H9 (cell line): ENCODE results near the gene CCBE1. TPM values are rescaled to one million over a fixed set of nuclear protein-coding genes. Genes with fewer than 3 reads are reported as not detected.

Source experiments
- DNase-seq: peaks from one replicate; pipeline ENCODE4 v3.0.0-alpha.2; 2017
- H2AFZ ChIP-seq: one replicate; pipeline ENCODE4 v1.6.1; 2013; ENCODE audit warnings: mild to moderate bottlenecking, low read length, control low read depth, moderate library complexity
- H2AK5ac ChIP-seq: 2 replicates; pipeline ENCODE4 v1.6.1; 2013; ENCODE audit warnings: low read length, control low read depth, mixed read lengths; ENCODE audit not compliant: insufficient read length
- H2BK120ac ChIP-seq: one replicate; pipeline ENCODE4 v1.6.1; 2013; ENCODE audit warnings: low read depth, mild to moderate bottlenecking, low read length, control low read depth, inconsistent platforms; ENCODE audit not compliant: poor library complexity, severe bottlenecking
- H2BK12ac ChIP-seq: 2 replicates; pipeline ENCODE4 v1.6.1; 2013; ENCODE audit warnings: low read length, control low read depth, mixed read lengths, low read depth; ENCODE audit not compliant: insufficient read length
- H2BK15ac ChIP-seq: 2 replicates; pipeline ENCODE4 v1.6.1; 2013; ENCODE audit warnings: low read depth, low read length, control low read depth
- H2BK20ac ChIP-seq: one replicate; pipeline ENCODE4 v1.6.1; 2013; ENCODE audit warnings: low read depth, mild to moderate bottlenecking, low read length, control low read depth, inconsistent platforms; ENCODE audit not compliant: poor library complexity, severe bottlenecking
- H2BK5ac ChIP-seq: 2 replicates; pipeline ENCODE4 v1.6.1; 2013; ENCODE audit warnings: low read length, control low read depth, mixed read lengths; ENCODE audit not compliant: insufficient read length
- H3K14ac ChIP-seq: 2 replicates; pipeline ENCODE4 v1.6.1; 2013; ENCODE audit warnings: low read length, control low read depth; ENCODE audit not compliant: insufficient read depth
- H3K18ac ChIP-seq: 2 replicates; pipeline ENCODE4 v1.6.1; 2013; ENCODE audit warnings: low read depth, mild to moderate bottlenecking, mixed read lengths, low read length, control low read depth; ENCODE audit not compliant: insufficient read length
- H3K23ac ChIP-seq: 2 replicates; pipeline ENCODE4 v1.6.1; 2013; ENCODE audit warnings: low read length, control low read depth, mixed read lengths, low read depth; ENCODE audit not compliant: insufficient read length
- H3K23me2 ChIP-seq: 2 replicates; pipeline ENCODE4 v1.6.1; 2013; ENCODE audit warnings: low read depth, mild to moderate bottlenecking, mixed read lengths, low read length, control low read depth; ENCODE audit not compliant: insufficient read length, poor library complexity, severe bottlenecking
- H3K27ac ChIP-seq: 2 replicates; pipeline ENCODE4 v1.5.1; 2013; ENCODE audit warnings: low read length, control low read depth, mixed read lengths, low read depth; ENCODE audit not compliant: insufficient read length
- H3K27me3 ChIP-seq: 2 replicates; pipeline ENCODE4 v1.6.1; 2013; ENCODE audit warnings: low read length, control low read depth, inconsistent platforms; ENCODE audit not compliant: insufficient read depth
- H3K4ac ChIP-seq: 2 replicates; pipeline ENCODE4 v1.6.1; 2013; ENCODE audit warnings: low read depth, mild to moderate bottlenecking, control low read depth, inconsistent platforms, low read length, moderate library complexity
- H3K4me1 ChIP-seq: 2 replicates; pipeline ENCODE4 v1.6.1; 2013; ENCODE audit warnings: low read length, control low read depth, inconsistent platforms; ENCODE audit not compliant: insufficient read depth
- H3K4me2 ChIP-seq: 2 replicates; pipeline ENCODE4 v1.6.1; 2013; ENCODE audit warnings: low read length, control low read depth, mixed read lengths; ENCODE audit not compliant: insufficient read length, insufficient read depth
- H3K56ac ChIP-seq: 2 replicates; pipeline ENCODE4 v1.6.1; 2013; ENCODE audit warnings: low read depth, mild to moderate bottlenecking, mixed read lengths, low read length, control low read depth; ENCODE audit not compliant: insufficient read length
- H3K79me1 ChIP-seq: 2 replicates; pipeline ENCODE4 v1.6.1; 2013; ENCODE audit warnings: low read depth, mild to moderate bottlenecking, moderate library complexity, low read length, control low read depth, inconsistent platforms; ENCODE audit not compliant: insufficient read depth, poor library complexity, severe bottlenecking
- H3K79me2 ChIP-seq: 2 replicates; pipeline ENCODE4 v1.6.1; 2013; ENCODE audit warnings: low read length, control low read depth, inconsistent platforms; ENCODE audit not compliant: insufficient read depth
- H3K9ac ChIP-seq: 2 replicates; pipeline ENCODE4 v1.6.1; 2013; ENCODE audit warnings: low read length, control low read depth, mixed read lengths; ENCODE audit not compliant: insufficient read length; ENCODE audit errors: extremely low read depth
- H3K9me3 ChIP-seq: one replicate; pipeline ENCODE4 v1.6.1; 2013; ENCODE audit warnings: low read depth, low read length, inconsistent platforms; ENCODE audit not compliant: control insufficient read depth
- H3T11ph ChIP-seq: one replicate; pipeline ENCODE4 v1.6.1; 2013; ENCODE audit warnings: mild to moderate bottlenecking, low read length, control low read depth, inconsistent platforms
- H4K20me1 ChIP-seq: one replicate; pipeline ENCODE4 v1.6.1; 2013; ENCODE audit not compliant: control insufficient read depth, insufficient read length, insufficient read depth
- H4K5ac ChIP-seq: 2 replicates; pipeline ENCODE4 v1.6.1; 2013; ENCODE audit warnings: low read depth, mild to moderate bottlenecking, mixed read lengths, low read length, control low read depth; ENCODE audit not compliant: insufficient read length
- H4K8ac ChIP-seq: replicated peaks from 2 replicates; pipeline ENCODE4 v1.6.1; 2013; ENCODE audit warnings: low read length, control low read depth, mixed read lengths, low read depth; ENCODE audit not compliant: insufficient read length
- H4K91ac ChIP-seq: 2 replicates; pipeline ENCODE4 v1.6.1; 2013; ENCODE audit warnings: low read depth, mild to moderate bottlenecking, moderate library complexity, mixed read lengths, low read length, control low read depth; ENCODE audit not compliant: insufficient read length
- H3K27ac Mint-ChIP-seq, 3 experiments: 2 replicates in 2 of 3; 3 replicates in 1 of 3; pipeline ENCODE4 v1.8.0; 2020 to 2021; ENCODE audit warnings: mixed read lengths in 3 of 3, mild to moderate bottlenecking in 1 of 3, moderate library complexity in 1 of 3
- H3K27me3 Mint-ChIP-seq: 2 replicates; pipeline ENCODE4 v1.8.0; 2021; ENCODE audit warnings: low read depth, mild to moderate bottlenecking, moderate library complexity, mixed read lengths
- H3K36me3 Mint-ChIP-seq, 3 experiments: 2 replicates in 2 of 3; 3 replicates in 1 of 3; pipeline ENCODE4 v1.8.0; 2020 to 2021; ENCODE audit warnings: low read depth in 3 of 3, mixed read lengths in 3 of 3; ENCODE audit not compliant: insufficient read depth in 1 of 3
- H3K4me1 Mint-ChIP-seq, 2 experiments: 2 replicates each; pipeline ENCODE4 v1.8.0; 2020; ENCODE audit warnings: mixed read lengths in 2 of 2
- H3K4me3 Mint-ChIP-seq, 2 experiments: 2 replicates in 1 of 2; 3 replicates in 1 of 2; pipeline ENCODE4 v1.8.0; 2020 to 2021; ENCODE audit warnings: mild to moderate bottlenecking in 2 of 2, mixed read lengths in 2 of 2, moderate library complexity in 1 of 2
- H3K9me3 Mint-ChIP-seq, 2 experiments: 2 replicates in 1 of 2; 3 replicates in 1 of 2; pipeline ENCODE4 v1.8.0; 2020; ENCODE audit warnings: mild to moderate bottlenecking in 2 of 2, mixed read lengths in 2 of 2, moderate library complexity in 1 of 2
- WGBS: extraction: QIAGEN DNeasy Blood & Tissue Kit; methylation state at CpG from one replicate; pipeline ENCODE4 v1.1.7; 2013; ENCODE audit warnings: missing lambda C conversion rate, low lambda C conversion rate, mixed read lengths; ENCODE audit not compliant: insufficient read length; ENCODE audit errors: extremely low coverage; 5-methylcytosine and 5-hydroxymethylcytosine counted together
- total RNA-seq: library from RNA; stranded (reverse); gene quantifications from 2 replicates; pipeline ENCODE4 v1.2.1, GENCODE V29; 2021
- TF ChIP-seq, protein P1 (sequence below): fragments of 200-600 bp; sonication (generic); conservative IDR thresholded peaks from 3 replicates; pipeline ENCODE4 v1.8.0; 2021; ENCODE audit warnings: antibody characterized with exemption, mild to moderate bottlenecking

The CCBE1 gene
- total RNA-seq, 1 experiment from 2014 or later: 0.39 TPM

- Histone ChIP-seq H3T11ph (no peak overlapping the region), H4K5ac (no peak overlapping the region), H3K9me3 (no peaks in the 10 kb centered on the region), H3K27me3 (no peaks in the 10 kb centered on the region), H3K27ac (no peak overlapping the region), H2BK12ac (no peak overlapping the region), H2BK120ac (no peak overlapping the region), H3K23ac (no peak overlapping the region), H4K20me1 (no peaks in the 10 kb centered on the region), H3K79me2 (no peaks in the 10 kb centered on the region), H4K91ac (no peak overlapping the region), H3K18ac (no peak overlapping the region), H3K4me2 (no peak overlapping the region), H4K8ac (no peak overlapping the region), H3K79me1 (no peaks in the 10 kb centered on the region), H2BK15ac (no peak overlapping the region), H3K9ac (no peak overlapping the region), H3K4me1 (no peaks in the 10 kb centered on the region; the same call in 1 of the 2 replicates), H3K14ac (no peak overlapping the region), H3K23me2 (no peaks in the 10 kb centered on the region), H3K56ac (no peak overlapping the region), H3K4ac (no peak overlapping the region), H2BK5ac (no peak overlapping the region), H2BK20ac (no peak overlapping the region), H2AFZ (no peak overlapping the region), H2AK5ac (no peak overlapping the region)
- no peak for DNase-seq
- Mint-ChIP-seq H3K4me1 (peaks cover 21 to 31% of the 10 kb centered on the region in 2 experiments), H3K27ac (no peak overlapping the region), H3K36me3 (no peaks in the 10 kb centered on the region), H3K9me3 (no peaks in the 10 kb centered on the region; a peak in 1 of 5 replicates), H3K27me3 (no peaks in the 10 kb centered on the region), H3K4me3 (no peak overlapping the region)
- TF ChIP-seq, protein P1, sequence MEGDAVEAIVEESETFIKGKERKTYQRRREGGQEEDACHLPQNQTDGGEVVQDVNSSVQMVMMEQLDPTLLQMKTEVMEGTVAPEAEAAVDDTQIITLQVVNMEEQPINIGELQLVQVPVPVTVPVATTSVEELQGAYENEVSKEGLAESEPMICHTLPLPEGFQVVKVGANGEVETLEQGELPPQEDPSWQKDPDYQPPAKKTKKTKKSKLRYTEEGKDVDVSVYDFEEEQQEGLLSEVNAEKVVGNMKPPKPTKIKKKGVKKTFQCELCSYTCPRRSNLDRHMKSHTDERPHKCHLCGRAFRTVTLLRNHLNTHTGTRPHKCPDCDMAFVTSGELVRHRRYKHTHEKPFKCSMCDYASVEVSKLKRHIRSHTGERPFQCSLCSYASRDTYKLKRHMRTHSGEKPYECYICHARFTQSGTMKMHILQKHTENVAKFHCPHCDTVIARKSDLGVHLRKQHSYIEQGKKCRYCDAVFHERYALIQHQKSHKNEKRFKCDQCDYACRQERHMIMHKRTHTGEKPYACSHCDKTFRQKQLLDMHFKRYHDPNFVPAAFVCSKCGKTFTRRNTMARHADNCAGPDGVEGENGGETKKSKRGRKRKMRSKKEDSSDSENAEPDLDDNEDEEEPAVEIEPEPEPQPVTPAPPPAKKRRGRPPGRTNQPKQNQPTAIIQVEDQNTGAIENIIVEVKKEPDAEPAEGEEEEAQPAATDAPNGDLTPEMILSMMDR: no peak
- WGBS: no CpG with 5 or more reads among the region's 1 CpG
Observed at GRCh38 chr18:59569390-59569791, 127.8 kb downstream of the CCBE1 start.
